Stimulated activated CD8-positive, alpha-beta memory T cell treated with anti-CD3 and anti-CD28 coated beads, Interleukin-15, amount 100 ng/mL, for 48 hours (primary cell): Measurements from ENCODE around the gene TBC1D2B.

Source experiments
- DNase-seq, 2 donors: peaks; one replicate each; pipeline ENCODE4 v3.0.0-alpha.2; 2020; ENCODE audit warnings: low read depth in 2 of 2

The TBC1D2B gene

GRCh38 chr15:78077053-78077870, at the start of gene TBC1D2B:
TSS of gene TBC1D2B (minus strand) at chr15:78077711. CDS start at chr15:78077652, 59 bp downstream.
- DNase-seq = peak; percentile 55 to 59

- no peak for DNase-seq
These were observed 47.8 kb upstream of the TBC1D2B start for GRCh38 chr15:78125267-78125666.

GRCh38 chr15:78120523-78120922, 43.0 kb upstream of the TBC1D2B start:
- no peak for DNase-seq

DNA sequence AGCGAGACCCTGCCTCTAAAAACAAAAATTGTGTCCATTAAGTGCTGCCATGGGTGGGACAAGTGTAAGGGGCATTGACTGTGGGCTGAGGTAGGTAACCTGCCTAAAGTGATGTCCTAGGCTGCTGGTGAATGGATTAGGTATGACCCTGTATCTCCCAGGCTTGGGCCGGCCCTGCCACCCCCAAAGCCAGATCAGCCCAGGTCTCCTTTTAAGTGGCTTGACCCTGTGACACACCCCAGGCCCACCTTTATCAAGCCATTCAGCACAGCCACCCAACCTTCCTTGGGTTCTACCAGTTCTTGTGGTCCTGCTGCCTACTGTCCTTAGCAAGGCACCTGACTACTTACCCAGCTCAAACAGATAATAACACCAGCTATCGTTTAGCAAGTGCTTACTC, 35.0 kb upstream of the TBC1D2B start:
- DNase-seq = no peak

GRCh38 chr15:78111788-78112187, 34.3 kb upstream of the TBC1D2B start:
- no peak for DNase-seq

DNA sequence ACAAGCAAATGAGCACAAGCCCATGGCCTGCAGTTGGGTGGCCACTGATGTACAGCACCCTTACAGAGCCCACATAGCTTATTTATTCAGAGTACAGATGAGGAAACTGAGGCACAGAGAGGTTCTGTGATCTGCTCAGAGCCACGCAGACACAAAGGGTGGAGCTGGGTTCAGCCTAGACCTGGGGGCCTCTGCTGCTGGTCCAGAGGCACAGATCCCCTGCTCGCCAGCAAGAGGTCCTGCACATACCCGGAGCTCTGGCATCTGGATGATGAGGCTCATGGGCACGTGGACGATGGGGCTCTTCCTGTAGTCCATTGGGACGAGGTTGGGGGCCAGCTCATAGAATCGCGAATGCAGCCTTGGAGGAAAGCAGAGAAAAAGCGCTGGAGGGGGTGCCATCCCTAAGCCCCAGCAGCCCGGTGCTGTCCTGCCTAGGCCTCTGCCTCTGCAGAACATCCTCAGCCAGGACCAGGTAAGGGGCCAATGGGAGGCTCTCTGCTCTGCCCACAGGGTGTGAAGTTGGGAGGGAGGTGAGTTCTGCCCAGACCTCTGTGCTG, 33.5 kb upstream of the TBC1D2B start:
- DNase-seq = no peak

GRCh38 chr15:78110096-78110495, 32.6 kb upstream of the TBC1D2B start:
- DNase-seq = no peak

GRCh38 chr15:78109156-78109555, 31.6 kb upstream of the TBC1D2B start:
- no peak for DNase-seq

GRCh38 chr15:78108300-78109084, 31.0 kb upstream of the TBC1D2B start:
- DNase-seq = peak; percentile 69 to 74

- no peak for DNase-seq
These were observed 30.0 kb upstream of the TBC1D2B start for GRCh38 chr15:78107471-78107870.

GRCh38 chr15:78105476-78106241, 28.1 kb upstream of the TBC1D2B start:
- DNase-seq = no peak

GRCh38 chr15:78104566-78105475, 27.3 kb upstream of the TBC1D2B start:
- DNase-seq = no peak

DNA sequence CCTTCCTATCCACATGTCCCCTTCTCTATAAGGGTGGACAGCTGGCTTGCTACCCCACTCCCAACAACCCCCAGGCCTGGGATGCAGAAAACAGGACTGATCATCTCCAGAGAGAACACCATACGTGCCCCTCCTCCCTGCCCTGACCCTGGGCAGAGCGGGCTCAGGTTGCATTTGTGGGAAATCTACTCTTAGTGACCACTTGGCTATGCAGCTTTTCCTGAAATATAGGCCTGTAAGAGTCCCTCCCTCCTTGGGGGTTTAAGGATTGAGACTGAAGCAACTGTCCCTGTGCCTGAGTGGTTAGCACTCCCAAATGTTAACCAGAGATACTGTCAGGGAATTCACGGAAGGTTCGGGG, 26.6 kb upstream of the TBC1D2B start:
- DNase-seq = no peak

DNA sequence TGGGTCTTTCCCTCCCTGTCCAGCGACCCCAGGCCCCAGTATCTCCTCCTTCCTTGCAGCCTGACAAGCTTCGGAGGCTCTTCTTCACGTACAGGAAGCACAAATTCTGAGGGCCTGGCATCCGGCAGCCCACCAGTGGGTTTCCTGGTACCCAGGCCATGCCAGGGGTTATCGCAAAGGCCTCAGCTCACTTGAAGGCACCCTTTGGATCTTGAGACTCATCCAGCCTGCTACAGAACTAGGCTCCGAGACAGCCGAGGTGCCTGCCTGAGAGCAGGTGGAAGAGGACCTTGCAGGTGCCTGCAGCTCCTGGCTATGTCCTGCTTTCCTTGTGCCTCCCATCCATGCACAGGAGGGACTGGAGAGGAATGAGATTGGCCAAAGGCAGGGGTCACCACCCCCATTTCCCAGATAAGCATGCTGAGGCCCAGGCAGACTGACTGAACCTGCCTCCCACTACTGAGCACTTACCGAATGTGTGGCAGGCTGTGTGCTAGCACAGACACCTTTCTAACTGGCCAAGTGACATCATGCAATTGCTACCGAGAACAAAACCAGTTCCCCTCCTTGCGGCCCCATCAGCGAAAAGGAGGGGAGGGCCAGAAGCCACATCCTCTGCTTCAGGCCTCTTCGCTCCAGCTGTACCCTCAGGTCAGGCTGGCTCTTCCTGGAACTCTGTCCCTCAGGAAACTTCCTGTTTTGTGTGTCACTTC, 26.1 kb upstream of the TBC1D2B start:
- peak; percentile 54 to 68 for DNase-seq

DNA sequence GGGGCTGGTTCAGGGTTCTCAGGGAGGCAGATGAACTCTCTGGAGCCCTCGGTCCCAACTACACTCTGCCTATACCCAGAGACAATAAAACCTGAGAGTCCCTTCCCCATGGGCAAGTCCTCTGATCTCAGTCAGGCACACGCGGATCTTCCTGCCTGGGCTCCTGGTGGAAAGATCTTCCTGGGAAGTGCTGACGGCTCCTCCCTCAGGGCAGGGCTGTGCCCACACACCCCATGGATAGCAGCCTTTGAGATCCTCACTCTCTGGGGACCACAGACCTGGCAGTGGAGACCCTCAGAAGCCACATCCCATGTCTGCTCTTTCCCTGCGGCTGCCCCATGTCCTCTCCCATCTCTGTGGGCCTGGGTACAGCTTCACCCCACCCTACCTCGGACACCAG, 25.2 kb upstream of the TBC1D2B start:
- no peak for DNase-seq

DNA sequence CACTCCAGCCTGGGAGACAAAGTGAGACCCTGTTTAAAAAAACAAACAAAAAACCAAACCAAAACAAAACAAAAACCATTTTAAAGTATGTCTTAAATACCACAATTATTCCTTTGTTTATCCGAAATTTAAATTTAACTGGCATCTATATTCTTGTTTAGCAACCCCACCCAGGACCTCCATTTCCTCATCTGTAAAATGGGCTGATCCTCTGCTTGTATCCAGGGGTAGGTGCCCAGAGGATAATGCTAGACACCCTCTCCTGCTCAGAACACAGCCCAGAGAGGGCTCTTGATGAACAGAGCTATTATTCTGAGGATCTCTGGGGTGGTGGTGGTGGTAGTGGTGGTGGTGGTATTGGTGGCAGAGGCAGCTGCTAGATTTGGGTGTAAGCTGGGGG, 24.7 kb upstream of the TBC1D2B start:
- no peak for DNase-seq

DNA sequence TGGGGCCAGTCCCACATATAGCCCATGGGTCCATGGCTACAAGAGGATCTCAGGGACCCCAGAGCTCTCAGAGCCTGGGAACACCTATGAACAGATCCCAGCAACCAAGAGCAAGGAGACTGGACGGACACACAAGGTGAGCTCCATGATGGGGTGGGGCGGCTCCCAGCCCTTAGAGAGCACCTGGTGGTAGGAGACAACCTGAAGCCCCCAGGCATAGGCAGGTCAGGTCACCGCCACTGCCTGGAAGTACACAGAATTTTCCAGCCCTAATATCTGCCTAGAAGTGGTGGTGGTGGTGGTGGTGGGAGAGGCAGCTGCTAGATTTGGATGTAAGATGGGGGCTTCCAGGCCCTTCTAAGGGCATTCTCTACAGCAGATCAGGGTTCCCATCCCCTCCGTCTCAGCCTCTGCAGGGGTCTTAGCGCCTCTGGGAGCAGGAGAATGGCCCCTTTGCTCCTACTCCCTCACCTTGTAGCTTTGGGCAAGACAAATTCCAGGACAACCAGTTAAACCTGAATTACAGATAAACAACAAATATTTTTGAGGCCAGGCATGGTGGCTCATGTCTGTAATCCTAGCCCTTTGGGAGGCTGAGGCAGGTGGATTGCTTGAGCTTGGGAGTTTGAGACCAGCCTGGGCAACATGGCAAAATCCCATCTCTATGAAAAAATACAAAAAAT, 24.1 kb upstream of the TBC1D2B start:
- DNase-seq = no peak

DNA sequence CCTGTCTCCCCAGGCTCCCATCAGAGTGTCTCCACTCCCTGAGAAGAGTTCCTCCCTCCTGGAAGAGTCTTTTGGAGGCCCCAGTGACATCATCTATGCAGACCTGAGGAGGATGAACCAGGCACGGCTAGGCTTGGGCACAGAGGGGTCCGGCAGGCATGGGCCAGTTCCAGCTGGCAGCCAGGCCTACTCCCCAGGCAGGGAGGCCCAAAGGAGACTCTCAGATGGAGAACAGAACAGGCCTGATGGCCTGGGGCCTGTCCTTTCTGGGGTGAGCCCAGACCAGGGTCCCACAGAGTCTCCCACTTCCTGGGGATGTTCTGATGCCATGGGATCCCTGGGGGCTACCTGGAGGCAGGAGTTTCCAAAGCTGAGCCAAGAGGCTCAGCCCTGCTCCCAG, 23.4 kb upstream of the TBC1D2B start:
- DNase-seq = no peak

GRCh38 chr15:78098131-78098755, 20.7 kb upstream of the TBC1D2B start:
- no peak for DNase-seq
